Brain pericyte (primary cell): ENCODE measurements around the gene RNF130.
"Not testable (repeated sequence)": the region's sequence is repeated elsewhere in the genome, so short reads cannot be mapped to it uniquely, and the experiment has no call there.

Experiments used
- DNase-seq: peaks from one replicate; pipeline ENCODE4 v3.0.0-alpha.2; 2012; ENCODE audit warnings: low read depth, low spot score

The RNF130 gene

GRCh38 chr5:180103487-180104167 is 32.1 kb upstream of the RNF130 start:
- DNase-seq = no peak

- DNase-seq = no peak
Observed at GRCh38 chr5:180102636-180103035, 31.1 kb upstream of the RNF130 start.

GRCh38 chr5:180101451-180102105 is 30.0 kb upstream of the RNF130 start:
- DNase-seq = no peak

GRCh38 chr5:180100621-180101450 is 29.3 kb upstream of the RNF130 start:
- DNase-seq = no peak

GRCh38 chr5:180099733-180100611 is 28.4 kb upstream of the RNF130 start:
- DNase-seq = no peak

- no peak for DNase-seq
Observed at GRCh38 chr5:180098991-180099732, 27.6 kb upstream of the RNF130 start.

- DNase-seq = no peak
Observed at GRCh38 chr5:180098526-180098925, 27.0 kb upstream of the RNF130 start.

GRCh38 chr5:180097926-180098325 is 26.4 kb upstream of the RNF130 start:
- no peak for DNase-seq

GRCh38 chr5:180097163-180097894 is 25.8 kb upstream of the RNF130 start:
- DNase-seq = no peak

GRCh38 chr5:180096616-180097015 is 25.1 kb upstream of the RNF130 start:
- DNase-seq = no peak

- DNase-seq = no peak
Observed at GRCh38 chr5:180095545-180095944, 24.0 kb upstream of the RNF130 start.

- no peak for DNase-seq
Observed at GRCh38 chr5:180093651-180094382, 22.3 kb upstream of the RNF130 start.

- DNase-seq = no peak
Observed at GRCh38 chr5:180093241-180093640, 21.7 kb upstream of the RNF130 start.

- no peak for DNase-seq
Observed at GRCh38 chr5:180090769-180091546, 19.4 kb upstream of the RNF130 start.

GRCh38 chr5:180090098-180090768 is 18.7 kb upstream of the RNF130 start:
- no peak for DNase-seq

- not testable (repeated sequence) for DNase-seq
Observed at GRCh38 chr5:180089628-180090027, 18.1 kb upstream of the RNF130 start.

- no peak for DNase-seq
Observed at GRCh38 chr5:180088561-180088960, 17.0 kb upstream of the RNF130 start.

GRCh38 chr5:180086816-180087399 is 15.3 kb upstream of the RNF130 start:
- DNase-seq = no peak
